ENCODE measurements around the gene AAR2. TPM values are rescaled to one million over a fixed set of nuclear protein-coding genes. Genes with fewer than 3 reads are reported as not detected.

The AAR2 gene
- total RNA-seq, 1 experiment from 2014 or later: 36.9 TPM

- H4K5ac ChIP-seq (ENCODE audit: insufficient read length, low read depth, low read length): no peak overlapping the region
- no peak overlapping the region for H3K18ac ChIP-seq (ENCODE audit: insufficient read length, low read depth, low read length)
- Mint-ChIP-seq H3K9me3 (no peaks in the 10 kb centered on the region), H3K36me3 (ENCODE audit: insufficient read depth in 1 of 3, low read depth in 3 of 3) (peaks cover 9 to 49% (median 44%) of the 10 kb centered on the region in 3 experiments; a peak in 6 of 7 replicates), H3K27ac (no peak overlapping the region; a peak in 1 of 7 replicates), H3K4me3 (no peak overlapping the region), H3K27me3 (ENCODE audit: low read depth) (no peaks in the 10 kb centered on the region), H3K4me1 (peaks cover 4% of the 10 kb centered on the region in 2 experiments; a peak in 3 of 4 replicates)
- no peak for TF ChIP-seq CTCF (conservative IDR thresholded peaks at IDR 0.05)
- no peaks in the 10 kb centered on the region for H3K9me3 ChIP-seq (ENCODE audit: control insufficient read depth, low read depth, low read length)
- H2BK5ac ChIP-seq (ENCODE audit: insufficient read length, low read length): no peak overlapping the region
- no peak overlapping the region for H3K14ac ChIP-seq (ENCODE audit: insufficient read depth, low read length)
- no peak overlapping the region for H3K27ac ChIP-seq (ENCODE audit: insufficient read length, low read depth, low read length)
- no peak overlapping the region for H3K4me2 ChIP-seq (ENCODE audit: insufficient read depth, insufficient read length, low read length)
- no peak overlapping the region for H2BK15ac ChIP-seq (ENCODE audit: low read depth, low read length)
- no peak overlapping the region for H3K9ac ChIP-seq (ENCODE audit: extremely low read depth, insufficient read length, low read length)
- H3K56ac ChIP-seq (ENCODE audit: insufficient read length, low read depth, low read length): no peak overlapping the region
- H3K79me1 ChIP-seq (ENCODE audit: insufficient read depth, low read depth, low read length, poor library complexity, severe bottlenecking): no peaks in the 10 kb centered on the region
- no peak overlapping the region for H3K4ac ChIP-seq (ENCODE audit: low read depth, low read length)
- no peak overlapping the region for H4K8ac ChIP-seq (replicated peaks; ENCODE audit: insufficient read length, low read depth, low read length)
- WGBS (ENCODE audit: extremely low coverage, insufficient read length, low lambda C conversion rate): no CpG with 5 or more reads among the region's 5 CpGs
- H3K79me2 ChIP-seq (ENCODE audit: insufficient read depth, low read length): no peaks in the 10 kb centered on the region
- H2BK20ac ChIP-seq (ENCODE audit: low read depth, low read length, poor library complexity, severe bottlenecking): no peak overlapping the region
- H3K23me2 ChIP-seq (ENCODE audit: insufficient read length, low read depth, low read length, poor library complexity, severe bottlenecking): no peaks in the 10 kb centered on the region
- H4K20me1 ChIP-seq (ENCODE audit: control insufficient read depth, insufficient read depth, insufficient read length): no peaks in the 10 kb centered on the region
- H3K27me3 ChIP-seq (ENCODE audit: insufficient read depth, low read length): no peaks in the 10 kb centered on the region
- no peak for DNase-seq
- no peak overlapping the region for H4K91ac ChIP-seq (ENCODE audit: insufficient read length, low read depth, low read length)
- H3T11ph ChIP-seq (ENCODE audit: low read length): no peak overlapping the region
- no peak overlapping the region for H2AFZ ChIP-seq (ENCODE audit: low read length)
- H3K4me1 ChIP-seq (ENCODE audit: insufficient read depth, low read length): 0 out of 2 replicates have a peak, but pooled peaks cover 5% of the 10 kb centered on the region
- H2AK5ac ChIP-seq (ENCODE audit: insufficient read length, low read length): no peak overlapping the region
- H3K23ac ChIP-seq (ENCODE audit: insufficient read length, low read depth, low read length): no peak overlapping the region
- H2BK12ac ChIP-seq (ENCODE audit: insufficient read length, low read depth, low read length): no peak overlapping the region
- no peak overlapping the region for H2BK120ac ChIP-seq (ENCODE audit: low read depth, low read length, poor library complexity, severe bottlenecking)
Measured at GRCh38 chr20:36251426-36251825, 15.1 kb downstream of the AAR2 start.

Data from H9 (cell line).